ENCODE measurements around the gene ADPRHL1. TPM values are rescaled to one million over a fixed set of nuclear protein-coding genes. Genes with fewer than 3 reads are reported as not detected.
"Not testable (repeated sequence)": the region's sequence is repeated elsewhere in the genome, so short reads cannot be mapped to it uniquely, and the experiment has no call there.

The ADPRHL1 gene
- total RNA-seq, 1 experiment from 2014 or later, result 4.9 TPM

GRCh38 chr13:113387396-113387795 lies 65.9 kb downstream of the ADPRHL1 start:
- intact Hi-C loops (cut with micrococcal nuclease; ENCODE audit: unreplicated experiment), result no loop called here
- H3K27me3 Mint-ChIP-seq (ENCODE audit: insufficient read depth, unreplicated experiment), result no peaks in the 10 kb centered on the region
- CTCF ChIA-PET, result no interaction called here

DNA sequence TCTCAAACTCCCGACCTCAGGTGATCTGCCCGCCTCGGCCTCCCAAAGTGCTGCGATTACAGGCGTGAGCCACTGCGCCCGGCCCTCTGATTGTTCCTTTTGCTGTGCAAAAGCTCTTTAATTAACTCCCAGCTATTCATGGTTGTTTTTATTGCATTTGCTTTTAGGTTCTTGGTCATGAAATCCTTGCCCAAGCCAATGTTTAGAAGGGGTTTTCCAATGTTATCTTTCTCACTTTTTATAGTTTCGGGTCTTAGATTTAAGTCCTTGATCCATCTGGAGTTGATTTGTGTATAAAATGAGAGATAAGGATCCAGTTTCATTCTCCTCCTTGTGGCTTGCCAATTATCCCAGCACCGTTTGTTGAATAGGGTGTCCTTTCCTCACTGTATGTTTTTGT lies 70.2 kb downstream of the ADPRHL1 start:
- no peak overlapping the region for H3K4me3 ChIP-seq (ENCODE audit: low read depth, low read length)
- no peak overlapping the region for H3K4me3 Mint-ChIP-seq (ENCODE audit: unreplicated experiment)
- intact Hi-C loops (cut with micrococcal nuclease; ENCODE audit: unreplicated experiment), result no loop called here
- CTCF ChIA-PET, result no interaction called here
- no TSS peak for BruUV-seq (replicated peaks)
- H3K36me3 ChIP-seq (ENCODE audit: control insufficient read depth, insufficient read depth, low read length), result no peaks in the 10 kb centered on the region
- peaks cover 12% of the 10 kb centered on the region for H3K9me3 Mint-ChIP-seq (ENCODE audit: unreplicated experiment)
- no peak for TF ChIP-seq CTCF (IDR thresholded peaks at IDR 0.05; ENCODE audit: insufficient read depth in 1 of 2, low read depth in 1 of 2, low read length in 1 of 2, severe bottlenecking in 1 of 2, unreplicated experiment in 1 of 2)
- DNase-seq, result no peak
- POLR2A ChIA-PET, result interaction anchor here (0.6 kb wide), 1 partner anchor 10 kb away, joined by 3 read pairs; no protein-coding TSS in a partner anchor
- no peak overlapping the region for H3K27ac Mint-ChIP-seq (ENCODE audit: unreplicated experiment)
- no peaks in the 10 kb centered on the region for H3K27me3 Mint-ChIP-seq (ENCODE audit: insufficient read depth, unreplicated experiment)
- peaks cover 15% of the 10 kb centered on the region for H3K4me1 Mint-ChIP-seq (ENCODE audit: low read depth, unreplicated experiment)
- no peaks in the 10 kb centered on the region for H3K9me3 ChIP-seq
- no peaks in the 10 kb centered on the region for H3K27me3 ChIP-seq (replicated peaks; ENCODE audit: control insufficient read depth, insufficient read depth, low read length)
- H3K36me3 Mint-ChIP-seq (ENCODE audit: insufficient read depth, unreplicated experiment), result no peaks in the 10 kb centered on the region
- H3K4me1 ChIP-seq, result peaks cover 15% of the 10 kb centered on the region

More at GRCh38 chr13:113387396-113387795, 65.9 kb downstream of the ADPRHL1 start:
- BruUV-seq (replicated peaks), result no TSS peak
- H3K36me3 Mint-ChIP-seq (ENCODE audit: insufficient read depth, unreplicated experiment), result no peaks in the 10 kb centered on the region
- Histone ChIP-seq H3K4me1 (peaks cover 7% of the 10 kb centered on the region; the same call in 1 of the 2 replicates), H3K9me3 (no peaks in the 10 kb centered on the region), H3K27me3 (replicated peaks; ENCODE audit: control insufficient read depth, insufficient read depth, low read length) (no peaks in the 10 kb centered on the region), H3K36me3 (ENCODE audit: control insufficient read depth, insufficient read depth, low read length) (no peaks in the 10 kb centered on the region), H3K4me3 (ENCODE audit: low read depth, low read length) (no peak overlapping the region)
- POLR2A ChIA-PET, result no interaction called here
- no peak for TF ChIP-seq CTCF (IDR thresholded peaks at IDR 0.05; ENCODE audit: insufficient read depth in 1 of 2, low read depth in 1 of 2, low read length in 1 of 2, severe bottlenecking in 1 of 2, unreplicated experiment in 1 of 2)
- H3K9me3 Mint-ChIP-seq (ENCODE audit: unreplicated experiment), result peaks cover 12% of the 10 kb centered on the region
- no peak overlapping the region for H3K4me3 Mint-ChIP-seq (ENCODE audit: unreplicated experiment)
- H3K4me1 Mint-ChIP-seq (ENCODE audit: low read depth, unreplicated experiment), result peaks cover 7% of the 10 kb centered on the region
- no peak for DNase-seq
- no peak overlapping the region for H3K27ac Mint-ChIP-seq (ENCODE audit: unreplicated experiment)

GRCh38 chr13:113382542-113382941 lies 70.7 kb downstream of the ADPRHL1 start:
- H3K27ac Mint-ChIP-seq (ENCODE audit: unreplicated experiment); intact Hi-C loops (cut with micrococcal nuclease; ENCODE audit: unreplicated experiment); H3K4me3 ChIP-seq (ENCODE audit: low read depth, low read length); H3K36me3 ChIP-seq (ENCODE audit: control insufficient read depth, insufficient read depth, low read length); H3K27me3 Mint-ChIP-seq (ENCODE audit: insufficient read depth, unreplicated experiment); H3K27me3 ChIP-seq (replicated peaks; ENCODE audit: control insufficient read depth, insufficient read depth, low read length); DNase-seq; H3K4me3 Mint-ChIP-seq (ENCODE audit: unreplicated experiment); CTCF ChIA-PET; BruUV-seq (replicated peaks); H3K9me3 ChIP-seq; H3K36me3 Mint-ChIP-seq (ENCODE audit: insufficient read depth, unreplicated experiment): not testable (repeated sequence)
- H3K4me1 ChIP-seq, result peaks cover 15% of the 10 kb centered on the region
- POLR2A ChIA-PET, result interaction anchor here (0.6 kb wide), 1 partner anchor 10 kb away, joined by 3 read pairs; no protein-coding TSS in a partner anchor
- Mint-ChIP-seq H3K9me3 (ENCODE audit: unreplicated experiment) (peaks cover 12% of the 10 kb centered on the region), H3K4me1 (ENCODE audit: low read depth, unreplicated experiment) (peaks cover 15% of the 10 kb centered on the region)

DNA sequence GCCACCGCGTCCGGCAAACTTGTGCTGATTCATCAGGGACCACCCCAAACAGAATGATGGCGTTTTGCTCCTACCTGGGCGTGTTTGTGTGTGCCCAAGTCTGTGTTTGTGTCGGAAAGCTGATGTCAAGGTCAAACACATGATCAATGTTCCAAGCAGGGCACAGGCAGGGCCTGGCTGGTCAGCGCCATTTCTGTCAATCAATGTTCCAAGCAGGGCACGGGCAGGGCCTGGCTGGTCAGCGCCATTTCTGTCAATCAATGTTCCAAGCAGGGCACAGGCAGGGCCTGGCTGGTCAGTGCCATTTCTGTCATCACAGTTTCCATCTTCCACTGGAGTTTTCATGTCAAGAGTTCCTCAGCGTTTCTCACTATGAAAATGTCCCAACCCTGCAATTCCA lies 74.5 kb downstream of the ADPRHL1 start:
- Mint-ChIP-seq H3K9me3 (ENCODE audit: unreplicated experiment) (no peaks in the 10 kb centered on the region), H3K27me3 (ENCODE audit: insufficient read depth, unreplicated experiment) (no peaks in the 10 kb centered on the region), H3K4me3 (ENCODE audit: unreplicated experiment) (no peak overlapping the region), H3K4me1 (ENCODE audit: low read depth, unreplicated experiment) (peaks cover 8% of the 10 kb centered on the region), H3K36me3 (ENCODE audit: insufficient read depth, unreplicated experiment) (no peaks in the 10 kb centered on the region), H3K27ac (ENCODE audit: unreplicated experiment) (no peak overlapping the region)
- ChIA-PET CTCF (no interaction called here), POLR2A (interaction anchor here (0.6 kb wide), 1 partner anchor 15 kb away, joined by 3 read pairs; the partner anchor contains the start of gene GRTP1)
- no peaks in the 10 kb centered on the region for H3K9me3 ChIP-seq
- no peak for TF ChIP-seq CTCF (IDR thresholded peaks at IDR 0.05; ENCODE audit: insufficient read depth in 1 of 2, low read depth in 1 of 2, low read length in 1 of 2, severe bottlenecking in 1 of 2, unreplicated experiment in 1 of 2)
- H3K4me3 ChIP-seq (ENCODE audit: low read depth, low read length), result no peak overlapping the region
- peaks cover 11% of the 10 kb centered on the region for H3K4me1 ChIP-seq
- no peaks in the 10 kb centered on the region for H3K27me3 ChIP-seq (replicated peaks; ENCODE audit: control insufficient read depth, insufficient read depth, low read length)
- H3K36me3 ChIP-seq (ENCODE audit: control insufficient read depth, insufficient read depth, low read length), result no peaks in the 10 kb centered on the region
- DNase-seq, result no peak
- no TSS peak for BruUV-seq (replicated peaks)
- intact Hi-C loops (cut with micrococcal nuclease; ENCODE audit: unreplicated experiment), result no loop called here
